ENCODE data around the gene MTMR11.
A peak's percentile ranks its signal among the peaks of the same experiment; 100 is the strongest.
"Not testable (repeated sequence)": the region's sequence is repeated elsewhere in the genome, so short reads cannot be mapped to it uniquely, and the experiment has no call there.

Gene MTMR11

GRCh38 chr1:149896575-149896974 lies 40.1 kb downstream of the MTMR11 start:
- DNase-seq (ENCODE audit: low read depth), result no peak

DNA sequence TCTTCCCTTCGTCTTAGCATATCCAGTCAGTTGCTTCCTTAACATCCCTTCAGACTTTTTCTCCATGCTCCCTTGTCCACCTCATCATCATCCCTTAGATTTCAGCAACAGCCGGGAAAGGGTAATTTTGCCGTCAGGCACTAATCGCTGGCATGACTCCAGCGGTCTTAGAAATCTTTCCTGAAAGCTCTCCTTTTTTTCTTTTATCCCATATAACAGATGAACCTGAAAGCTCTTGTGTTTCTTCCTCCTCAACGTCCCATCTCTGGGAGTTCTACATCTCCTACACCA lies 47.7 kb downstream of the MTMR11 start:
- DNase-seq (ENCODE audit: low read depth), result peak; percentile 73

DNA sequence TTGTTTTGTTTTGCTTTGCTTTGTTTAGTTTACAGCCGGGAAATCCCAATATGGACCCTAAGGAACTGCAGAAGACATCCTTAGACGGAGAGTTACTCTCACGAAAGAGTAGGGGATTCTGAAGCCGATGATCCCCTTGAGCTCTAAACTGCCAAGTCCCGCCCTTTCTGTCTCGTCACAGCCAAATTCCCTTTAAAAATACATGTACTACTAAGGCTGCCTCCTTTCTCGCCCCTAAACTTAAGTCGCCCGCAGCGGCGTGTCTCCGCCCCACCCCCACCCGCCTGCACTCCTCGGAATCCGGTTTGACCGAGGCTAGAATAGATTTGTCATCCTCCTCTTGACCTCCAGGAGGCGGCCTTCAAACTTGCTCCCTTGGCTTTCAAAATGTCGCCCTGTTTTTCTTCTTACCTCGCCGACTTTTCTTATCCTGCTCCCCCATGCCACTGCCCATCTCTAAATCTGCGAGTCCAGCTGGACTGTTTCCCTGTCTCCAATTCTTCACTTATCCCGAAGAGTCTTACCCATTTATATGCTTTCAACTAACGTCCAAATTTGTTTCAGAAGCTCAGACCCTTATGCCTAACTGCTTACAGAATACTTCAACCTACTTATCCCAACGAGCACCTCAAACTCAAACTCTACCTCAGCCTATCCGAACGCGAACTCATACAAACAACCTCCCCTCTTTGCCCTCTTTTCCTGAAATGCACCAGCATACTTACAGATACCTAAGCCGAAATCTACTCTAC lies 48.3 kb downstream of the MTMR11 start:
- DNase-seq (ENCODE audit: low read depth), result peak; percentile 95

DNA sequence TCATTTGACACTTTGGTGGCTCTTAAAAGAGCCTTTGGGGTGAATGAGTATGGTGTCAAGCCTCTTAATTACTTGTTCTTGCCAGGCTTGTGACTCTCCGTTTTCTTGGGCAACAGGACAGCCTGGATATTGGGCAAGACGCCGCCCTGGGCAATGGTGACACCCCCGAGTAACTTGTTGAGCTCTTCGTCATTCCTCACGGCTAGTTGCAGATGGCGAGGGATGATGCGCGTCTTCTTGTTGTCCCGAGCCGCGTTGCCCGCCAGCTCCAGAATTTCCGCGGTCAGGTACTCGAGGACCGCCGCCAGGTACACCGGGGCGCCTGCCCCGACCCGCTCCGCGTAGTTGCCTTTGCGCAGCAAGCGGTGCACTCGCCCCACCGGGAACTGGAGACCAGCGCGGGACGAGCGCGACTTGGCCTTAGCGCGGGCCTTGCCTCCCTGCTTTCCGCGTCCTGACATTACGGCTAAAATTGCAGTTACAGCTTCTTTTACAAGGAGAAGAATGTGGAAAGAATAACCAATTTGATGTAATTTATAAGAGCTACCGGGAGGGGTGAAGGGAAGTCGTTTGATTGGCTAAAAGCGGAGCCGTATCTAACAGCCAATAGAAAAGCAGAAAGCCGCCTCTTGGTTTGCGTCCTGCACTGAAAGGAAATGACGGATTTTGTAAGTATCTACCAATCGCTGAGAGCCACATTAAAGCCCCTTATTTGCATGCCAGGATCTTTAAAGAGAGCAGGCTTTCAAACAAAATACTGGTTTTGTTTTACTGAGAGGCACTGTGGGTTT lies 49.0 kb downstream of the MTMR11 start:
- DNase-seq (ENCODE audit: low read depth), result peak; percentile 99

- not testable (repeated sequence) for DNase-seq (ENCODE audit: low read depth)
These were observed 49.6 kb downstream of the MTMR11 start for GRCh38 chr1:149887196-149887455.

- peak; percentile 100 for DNase-seq (ENCODE audit: low read depth)
These were observed 50.1 kb downstream of the MTMR11 start for GRCh38 chr1:149886396-149887195.

DNA sequence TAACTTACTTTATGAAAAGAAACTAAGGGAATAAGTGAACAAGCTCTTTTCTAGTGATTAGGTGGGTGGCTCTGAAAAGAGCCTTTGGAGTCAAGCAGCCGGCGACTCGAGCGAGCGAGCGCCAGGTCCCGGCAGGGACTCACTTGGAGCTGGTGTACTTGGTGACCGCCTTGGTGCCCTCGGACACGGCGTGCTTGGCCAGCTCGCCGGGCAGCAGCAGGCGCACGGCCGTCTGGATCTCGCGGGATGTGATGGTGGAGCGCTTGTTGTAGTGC lies 50.6 kb downstream of the MTMR11 start:
- not testable (repeated sequence) for DNase-seq (ENCODE audit: low read depth)

- DNase-seq (ENCODE audit: low read depth), result peak; percentile 86
These were observed 51.1 kb downstream of the MTMR11 start for GRCh38 chr1:149885339-149886120.

DNA sequence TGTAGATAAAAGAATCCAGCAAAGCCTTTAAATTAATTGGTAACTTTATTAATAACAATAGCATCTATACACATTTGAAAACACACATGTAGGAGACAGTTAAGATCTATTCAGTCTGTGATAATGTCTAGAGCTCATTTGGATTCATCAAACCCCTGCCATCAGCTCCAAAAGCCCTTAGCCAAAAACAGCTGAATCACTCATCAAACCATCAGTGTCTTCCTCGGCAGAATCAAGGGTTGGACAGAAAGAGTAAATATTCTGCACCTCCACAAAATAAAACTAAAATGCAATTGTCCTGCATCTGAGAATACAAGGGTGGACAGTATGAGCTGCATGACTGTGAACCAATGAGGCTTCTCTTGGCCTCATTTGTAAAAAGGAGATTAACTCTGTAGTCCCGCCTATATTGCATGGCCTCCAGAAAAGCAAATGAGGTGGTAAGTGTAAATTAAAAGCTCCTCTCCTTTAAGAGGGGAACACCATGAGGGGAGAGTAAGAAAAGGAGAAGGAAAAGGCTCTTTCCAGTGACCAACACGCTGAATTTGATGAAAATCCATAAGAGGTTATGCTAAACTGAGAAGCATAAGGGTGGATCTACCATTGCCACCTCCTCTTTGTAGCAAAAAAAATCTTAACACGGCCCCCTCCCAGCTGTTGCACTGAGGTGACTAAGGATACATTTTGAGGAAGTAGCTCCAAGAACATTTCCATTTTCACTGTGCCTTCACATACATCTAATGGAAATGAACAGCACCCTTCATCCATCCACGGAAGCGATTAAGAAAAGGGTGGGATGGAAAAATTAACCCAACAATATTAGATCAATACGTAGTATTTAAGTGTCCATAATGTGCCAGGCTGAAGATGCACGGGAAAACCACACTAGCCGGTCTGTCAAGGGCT lies 52.0 kb downstream of the MTMR11 start:
- DNase-seq (ENCODE audit: low read depth), result peak; percentile 57

DNA sequence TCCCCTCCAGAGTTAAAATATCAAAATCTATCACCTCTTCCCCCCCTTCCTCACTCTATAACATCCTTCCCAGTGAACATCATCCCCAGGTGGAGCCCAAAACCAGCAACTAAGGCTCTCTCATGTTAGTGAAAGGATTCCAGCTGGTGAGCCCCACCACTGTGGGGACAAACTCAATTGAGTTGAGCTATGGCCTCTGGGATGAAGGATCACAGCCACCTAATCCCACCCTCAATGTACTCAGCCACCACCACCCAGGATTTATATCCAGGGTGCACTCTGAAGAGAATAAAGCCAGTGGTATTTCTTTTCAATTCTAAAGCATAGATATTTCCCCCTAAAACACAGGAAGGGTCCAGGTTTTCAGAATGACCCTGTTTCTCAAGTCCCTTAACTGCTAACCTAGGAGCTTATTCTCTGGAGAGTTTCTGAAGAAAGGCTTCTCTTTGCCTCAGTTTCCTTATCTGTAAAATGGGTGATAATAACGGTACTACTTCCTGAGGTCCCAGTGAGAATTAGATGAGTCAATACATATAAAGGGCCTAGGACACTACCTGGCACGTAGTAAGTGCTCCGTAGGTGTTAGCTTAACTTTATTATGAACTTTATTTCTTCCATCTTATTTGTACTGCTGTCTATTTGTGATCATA lies 53.0 kb downstream of the MTMR11 start:
- DNase-seq (ENCODE audit: low read depth), result no peak

GRCh38 chr1:149881876-149882275 lies 54.8 kb downstream of the MTMR11 start:
- no peak for DNase-seq (ENCODE audit: low read depth)

- no peak for DNase-seq (ENCODE audit: low read depth)
These were observed 57.1 kb downstream of the MTMR11 start for GRCh38 chr1:149879556-149879955.

Measured in ELR (cell line).